Stimulated activated CD4-positive, alpha-beta T cell treated with anti-CD3 and anti-CD28 coated beads, Interleukin-4, amount 100 ng/mL, for 1 hour (primary cell): Measurements from ENCODE around the gene FPGS.
"Not testable (repeated sequence)": the region's sequence is repeated elsewhere in the genome, so short reads cannot be mapped to it uniquely, and the experiment has no call there.

ENCODE experiments used
- DNase-seq: peaks from one replicate; pipeline ENCODE4 v3.0.0-alpha.2; 2020

The FPGS gene

DNA sequence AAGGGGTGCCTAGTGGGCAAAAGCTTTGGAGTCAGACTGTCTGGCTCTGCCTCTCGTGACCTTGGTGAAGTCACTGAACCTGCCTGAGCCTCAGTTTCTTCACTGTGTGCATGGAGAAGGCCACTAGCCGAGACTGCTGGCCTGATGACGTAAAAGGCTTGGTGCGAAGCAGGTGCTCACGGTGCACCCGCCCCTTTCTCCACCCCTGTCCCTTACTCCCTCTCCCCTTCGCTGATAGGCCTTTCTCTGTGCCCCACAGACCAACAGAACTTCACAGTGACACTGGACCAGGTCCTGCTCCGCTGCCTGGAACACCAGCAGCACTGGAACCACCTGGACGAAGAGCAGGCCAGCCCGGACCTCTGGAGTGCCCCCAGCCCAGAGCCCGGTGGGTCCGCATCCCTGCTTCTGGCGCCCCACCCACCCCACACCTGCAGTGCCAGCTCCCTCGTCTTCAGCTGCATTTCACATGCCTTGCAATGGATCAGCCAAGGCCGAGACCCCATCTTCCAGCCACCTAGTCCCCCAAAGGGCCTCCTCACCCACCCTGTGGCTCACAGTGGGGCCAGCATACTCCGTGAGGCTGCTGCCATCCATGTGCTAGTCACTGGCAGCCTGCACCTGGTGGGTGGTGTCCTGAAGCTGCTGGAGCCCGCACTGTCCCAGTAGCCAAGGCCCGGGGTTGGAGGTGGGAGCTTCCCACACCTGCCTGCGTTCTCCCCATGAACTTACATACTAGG is 10.4 kb downstream of the FPGS start:
- DNase-seq: no peak

DNA sequence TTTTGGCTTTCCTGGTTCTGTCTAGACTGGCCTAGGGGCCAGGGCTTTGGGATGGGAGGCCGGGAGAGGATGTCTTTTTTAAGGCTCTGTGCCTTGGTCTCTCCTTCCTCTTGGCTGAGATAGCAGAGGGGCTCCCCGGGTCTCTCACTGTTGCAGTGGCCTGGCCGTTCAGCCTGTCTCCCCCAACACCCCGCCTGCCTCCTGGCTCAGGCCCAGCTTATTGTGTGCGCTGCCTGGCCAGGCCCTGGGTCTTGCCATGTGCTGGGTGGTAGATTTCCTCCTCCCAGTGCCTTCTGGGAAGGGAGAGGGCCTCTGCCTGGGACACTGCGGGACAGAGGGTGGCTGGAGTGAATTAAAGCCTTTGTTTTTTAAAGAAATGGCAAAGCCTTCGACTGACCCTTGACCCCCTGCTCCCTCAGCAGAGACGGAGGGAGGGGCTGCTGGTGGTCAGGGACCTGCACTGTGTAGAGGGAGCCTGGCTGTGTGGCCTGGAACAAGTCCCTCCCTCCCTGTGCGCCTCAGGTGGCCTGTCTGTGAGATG is 11.1 kb downstream of the FPGS start:
- DNase-seq: no peak

DNA sequence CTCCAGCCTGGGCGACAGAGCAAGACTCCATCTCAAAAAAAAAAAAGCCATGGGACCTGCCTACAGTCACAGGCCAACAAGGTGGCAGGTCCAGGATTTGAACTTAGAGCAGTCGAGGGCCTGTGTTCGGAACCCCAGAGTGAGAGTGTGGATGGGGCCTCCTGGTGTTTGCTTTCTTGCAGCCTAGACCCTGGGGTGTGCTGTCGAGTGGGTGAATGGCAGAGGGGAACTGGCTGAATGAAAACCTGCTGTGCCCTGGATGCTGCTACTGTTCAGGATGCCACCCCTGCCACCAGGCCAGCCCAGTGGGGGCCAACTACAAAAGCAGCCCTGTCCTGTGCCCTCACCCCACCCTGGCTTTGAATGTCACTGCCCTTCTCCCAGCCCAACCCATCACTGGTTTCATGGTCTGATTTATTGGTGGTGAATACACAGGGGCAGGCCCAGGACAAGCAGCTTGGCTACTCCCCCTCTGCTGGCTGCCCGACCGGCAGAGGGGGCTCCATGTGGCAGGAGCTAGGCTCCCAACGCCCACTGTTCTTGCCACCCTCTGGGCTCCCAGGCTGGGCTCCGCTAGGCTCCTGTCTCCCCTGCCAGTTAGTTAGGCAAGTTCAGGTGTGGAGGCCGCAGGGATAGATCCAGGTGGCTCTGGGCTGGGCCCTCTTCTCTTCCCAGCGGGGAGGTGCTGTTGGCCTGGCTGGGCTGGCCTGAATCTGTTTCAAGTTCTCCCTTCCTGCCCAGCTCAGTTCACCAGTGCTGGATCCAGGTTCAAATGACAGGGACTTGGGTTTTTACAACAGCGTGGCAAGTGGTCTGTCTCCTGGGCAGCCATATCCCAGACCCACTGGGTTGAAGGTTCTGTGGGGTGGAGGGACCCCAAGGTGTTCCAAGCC is 12.2 kb downstream of the FPGS start:
- no peak for DNase-seq

DNA sequence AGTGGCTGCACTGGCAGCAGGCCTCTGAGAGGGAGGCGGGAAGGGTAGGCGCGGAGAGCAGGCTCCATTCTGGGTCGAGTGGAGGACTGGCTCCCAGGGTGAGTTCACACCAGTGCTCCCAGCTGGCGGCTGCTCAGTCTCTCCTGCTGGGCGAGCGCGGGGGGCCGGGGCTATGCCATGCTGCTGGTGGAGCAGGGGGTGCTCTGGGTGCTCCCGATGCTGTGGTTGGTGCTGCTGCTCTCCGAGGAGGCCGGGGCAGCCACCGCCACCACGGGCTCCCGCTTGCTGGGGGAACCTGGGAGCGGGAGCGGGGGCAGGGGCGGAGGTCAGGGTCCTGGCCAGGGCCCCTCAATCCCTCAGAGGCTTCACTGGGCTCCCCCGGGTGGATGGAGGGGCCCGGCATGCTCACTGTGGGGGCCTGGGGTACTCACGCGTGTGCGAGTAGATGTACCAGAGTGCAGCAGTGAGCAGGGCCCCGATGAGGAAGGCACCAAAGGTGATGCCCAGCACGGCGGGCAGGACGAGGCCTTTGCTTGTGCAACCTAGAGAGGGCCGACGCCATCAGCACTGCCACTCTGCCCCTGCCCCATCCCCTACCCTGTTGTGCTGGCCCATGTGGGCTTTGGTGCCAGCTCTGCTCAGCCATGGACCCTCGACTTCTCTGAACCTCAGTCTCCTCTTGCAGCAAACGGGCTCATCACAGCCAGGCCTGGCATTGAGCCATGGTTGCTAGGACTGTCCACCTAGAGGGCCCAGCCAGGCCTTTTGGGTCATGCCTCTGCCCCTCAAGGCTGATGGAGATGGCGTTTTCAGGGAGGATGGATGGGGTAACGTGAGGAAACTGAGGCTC is 13.1 kb downstream of the FPGS start:
- no peak for DNase-seq

DNA sequence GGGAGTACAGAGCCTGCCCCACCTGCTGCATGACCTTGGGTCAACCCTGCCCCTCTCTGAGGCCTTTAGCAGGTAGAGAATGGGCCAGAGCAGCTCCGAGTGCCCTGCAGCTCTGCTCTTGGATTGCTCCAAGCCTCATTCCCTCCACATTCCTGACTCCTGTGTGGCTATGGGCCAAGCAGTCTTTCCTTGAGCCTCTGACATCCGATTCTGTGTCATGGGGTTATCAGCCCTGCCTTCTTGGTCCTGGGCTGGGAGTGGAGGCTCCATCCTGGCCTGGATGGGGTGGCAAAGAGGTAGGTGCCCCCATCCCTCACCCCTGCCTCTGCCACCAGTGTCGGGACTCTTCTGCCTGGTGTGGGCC is 13.7 kb downstream of the FPGS start:
- no peak for DNase-seq

DNA sequence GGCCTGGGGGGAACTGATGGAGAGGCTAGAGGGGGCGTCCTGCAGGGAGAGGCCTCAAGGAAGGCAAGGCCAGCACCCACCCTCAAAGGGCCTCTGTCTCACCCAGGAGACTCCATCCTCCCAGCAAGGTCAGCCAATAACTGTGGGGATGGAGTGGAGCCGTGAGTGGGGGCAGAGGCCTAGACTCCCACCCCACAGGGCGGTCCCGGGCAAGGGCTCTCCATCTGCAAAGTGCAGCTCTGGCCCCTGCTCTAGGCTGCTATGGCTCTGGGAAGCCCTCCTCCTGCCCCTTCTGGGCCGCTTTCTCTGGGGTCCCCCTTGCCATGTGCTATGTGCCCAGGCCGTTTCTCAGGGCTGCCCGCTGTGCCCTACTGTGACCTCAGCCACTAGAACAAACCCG is 14.0 kb downstream of the FPGS start:
- no peak for DNase-seq

DNA sequence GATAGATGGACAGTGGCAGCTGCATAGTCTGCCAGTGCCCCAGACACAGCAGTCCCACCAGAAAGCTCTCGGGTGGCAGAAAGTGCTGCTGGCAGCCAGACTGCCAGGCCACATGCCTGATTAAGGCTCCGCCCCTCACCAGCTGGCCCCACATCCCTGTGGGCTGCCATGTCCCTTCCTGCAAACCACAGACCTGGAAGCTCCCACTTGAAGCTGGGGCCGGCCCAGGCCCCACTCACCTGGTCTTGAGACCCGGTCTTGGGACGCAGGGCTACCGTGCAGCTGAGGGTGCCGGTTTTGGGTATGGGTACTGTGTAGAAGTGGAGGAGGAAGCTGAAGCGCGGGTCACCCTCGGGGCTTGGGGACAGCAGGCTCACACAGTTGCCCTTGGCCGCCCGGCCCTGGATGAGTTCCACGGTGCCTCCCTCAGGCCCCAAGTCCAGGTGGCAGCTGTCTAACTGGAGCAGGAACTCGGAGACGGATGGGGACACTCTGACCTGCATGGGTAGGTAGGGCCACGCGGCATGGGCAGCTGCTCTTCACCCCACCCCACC is 15.3 kb downstream of the FPGS start:
- no peak for DNase-seq

DNA sequence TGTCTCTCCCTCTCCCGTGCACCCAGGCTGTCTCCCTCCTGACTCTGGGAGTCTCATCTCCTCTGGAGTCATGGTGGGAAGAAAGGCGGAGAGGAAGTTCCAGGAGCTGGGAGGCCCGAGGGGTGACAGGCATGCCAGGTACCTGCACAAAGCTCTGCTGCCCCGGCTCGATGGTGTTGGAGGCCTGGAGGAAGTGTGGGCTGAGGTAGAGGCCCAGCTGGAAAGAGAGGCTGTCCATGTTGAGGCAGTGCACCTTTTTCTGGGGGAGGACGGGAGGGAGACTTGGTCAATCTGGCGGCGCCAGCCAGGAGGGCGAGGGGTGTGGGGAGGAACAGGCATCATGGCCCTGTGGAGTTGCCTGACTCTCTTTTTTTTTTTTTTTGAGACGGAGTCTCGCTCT is 15.9 kb downstream of the FPGS start:
- no peak for DNase-seq

DNA sequence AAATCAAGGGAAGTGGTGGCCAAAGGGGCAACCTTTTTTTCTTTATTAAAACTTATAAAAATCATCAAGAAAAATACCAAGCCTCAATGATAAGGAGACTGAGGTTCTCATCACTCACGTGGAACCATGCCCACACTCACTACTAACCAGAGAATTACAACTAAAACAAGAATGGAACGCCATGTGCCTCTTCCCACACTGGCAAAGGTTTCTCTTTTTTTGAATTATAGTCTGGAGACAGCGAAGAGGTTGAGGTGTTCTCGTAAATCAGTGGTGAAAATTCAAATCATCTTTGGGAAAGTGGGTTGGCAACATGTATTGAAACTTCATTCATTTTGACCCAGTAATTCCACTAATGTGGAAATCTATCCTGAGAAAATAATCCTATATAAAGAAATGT is 19.4 kb downstream of the FPGS start:
- DNase-seq: no peak

DNA sequence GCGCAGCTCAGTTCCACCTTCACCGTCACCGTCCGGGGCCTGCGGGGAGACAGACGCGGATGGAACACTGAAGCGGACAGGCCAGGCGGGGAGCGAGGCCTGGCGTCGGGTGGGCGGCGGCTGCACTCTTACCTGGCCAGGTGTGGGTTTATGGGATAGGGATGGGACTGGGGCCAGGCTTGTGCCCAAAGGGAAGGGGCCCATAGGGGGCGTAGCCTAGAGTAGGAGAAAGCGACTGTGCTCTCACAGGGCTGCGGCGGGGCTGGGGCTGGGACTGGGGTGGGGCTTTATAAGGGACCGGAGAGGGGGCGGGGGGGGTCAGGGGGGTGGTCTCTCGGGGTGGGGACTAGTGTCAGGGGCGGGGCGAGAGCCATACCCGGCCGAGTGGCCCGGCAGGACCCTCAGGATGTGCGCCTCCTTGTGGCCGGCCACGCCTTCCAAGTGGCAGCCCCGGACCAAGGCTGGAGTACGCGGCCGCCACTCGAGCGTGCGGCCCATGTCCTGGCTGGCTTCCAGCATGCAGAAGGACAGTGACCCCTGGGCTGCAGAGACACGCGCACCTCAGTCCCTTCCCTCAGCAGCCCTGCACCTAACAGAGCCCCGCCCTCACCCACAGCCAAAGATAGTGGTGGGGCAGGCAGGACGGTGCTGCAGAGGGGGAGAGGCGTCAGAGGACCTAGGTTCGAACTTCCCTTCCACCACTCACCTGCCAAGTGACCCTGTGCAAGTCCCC is 22.8 kb downstream of the FPGS start:
- DNase-seq: no peak

DNA sequence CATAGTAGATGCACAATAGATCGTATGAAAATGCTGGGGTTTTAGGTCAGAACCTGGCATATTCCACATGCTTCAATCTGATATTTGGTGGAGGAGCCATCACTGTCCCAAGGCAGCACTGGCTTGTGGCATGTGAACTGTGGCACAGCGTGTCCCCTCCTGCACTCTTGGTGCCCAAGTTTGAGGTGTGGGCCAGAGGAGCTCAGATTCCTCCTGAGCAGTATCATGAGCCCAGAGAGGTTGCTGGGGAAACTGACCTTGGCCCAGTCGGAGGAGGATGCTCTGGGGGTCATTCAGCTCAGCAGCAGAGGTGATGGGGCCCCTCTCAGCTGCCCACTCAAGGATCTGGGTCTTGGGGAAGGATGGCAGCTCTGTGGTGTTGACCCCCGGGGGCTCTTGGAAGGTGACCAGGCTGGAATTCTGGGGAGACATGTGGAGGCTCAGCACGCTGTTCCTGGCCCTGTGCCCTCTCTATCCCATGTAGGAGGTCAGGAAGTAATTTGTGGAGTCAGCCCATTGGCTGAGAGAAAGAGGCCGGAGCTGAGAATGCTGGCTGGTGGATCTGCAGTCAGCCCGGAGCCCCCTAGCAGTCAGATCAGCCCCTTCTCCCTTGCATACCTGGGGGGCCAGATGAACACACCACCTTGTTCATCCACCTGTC is 23.7 kb downstream of the FPGS start:
- no peak for DNase-seq

DNA sequence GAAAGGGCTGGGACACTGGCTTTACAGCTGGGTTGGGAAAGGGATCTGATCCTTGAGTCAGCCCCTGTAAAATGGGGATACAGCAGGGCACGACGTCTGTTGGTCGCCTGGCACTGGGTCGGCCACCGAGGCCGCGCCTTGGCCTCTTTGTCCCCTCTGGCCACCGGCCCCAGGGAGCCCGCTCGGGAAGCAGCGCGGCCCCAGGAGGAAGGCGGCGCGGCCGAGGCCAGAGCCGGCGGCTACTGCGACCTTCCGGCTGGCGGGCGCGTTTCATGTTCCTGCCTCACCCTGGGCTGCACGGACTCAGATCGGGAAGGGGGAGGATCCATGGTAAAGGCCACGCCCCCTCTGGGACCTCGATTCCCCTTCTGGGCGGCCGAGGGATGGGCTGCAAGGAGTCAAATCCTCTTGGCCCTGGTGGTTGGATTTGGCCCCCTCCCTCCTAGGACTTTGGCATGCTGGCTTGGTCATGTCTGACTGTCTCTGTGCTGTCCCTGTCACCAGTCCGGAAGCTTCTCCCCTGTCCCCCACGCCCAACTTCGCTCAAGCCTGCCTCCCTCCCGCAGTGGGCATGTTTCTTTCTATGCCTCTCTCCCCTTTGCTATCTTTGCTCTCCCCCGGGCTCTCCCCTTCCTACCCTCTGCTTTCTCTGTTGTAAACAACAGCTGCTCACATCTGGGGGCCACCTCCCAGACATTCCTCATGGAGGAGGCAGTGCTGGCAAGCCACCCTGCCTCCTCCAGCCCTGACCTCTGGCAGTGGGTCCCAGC is 25.8 kb downstream of the FPGS start:
- no peak for DNase-seq

DNA sequence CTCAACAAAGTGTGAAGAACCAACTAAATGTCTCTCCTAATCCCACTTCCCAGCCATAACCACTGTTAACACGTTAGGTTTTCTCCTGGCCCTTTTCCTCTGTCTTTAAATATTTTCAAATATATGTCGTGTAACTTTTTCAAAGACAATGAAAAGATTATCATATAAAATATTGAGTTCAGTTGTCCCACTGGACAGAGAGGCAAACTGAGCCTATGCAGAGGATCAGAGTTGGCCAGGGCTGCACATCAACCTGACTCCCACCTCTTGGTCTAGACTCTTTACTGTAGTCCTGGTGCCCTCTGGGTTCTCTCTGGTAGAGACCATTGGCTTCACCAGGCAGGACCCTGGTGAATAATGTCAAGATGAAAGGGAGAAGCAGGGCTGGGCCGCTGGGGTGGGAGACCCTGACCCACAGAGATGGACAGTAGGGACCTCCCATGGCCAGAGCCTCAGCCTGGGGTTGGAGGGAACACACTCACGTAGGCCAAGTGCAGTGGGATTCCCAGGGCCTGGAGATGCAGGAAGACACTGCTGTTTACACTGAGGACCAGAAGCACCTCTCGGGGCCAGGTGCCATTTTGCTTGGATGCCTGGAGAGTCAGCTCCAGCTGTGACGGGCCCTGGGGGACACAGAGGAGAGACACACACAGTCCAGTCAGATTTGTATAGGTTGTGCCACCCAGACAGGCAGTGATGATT is 26.7 kb downstream of the FPGS start:
- DNase-seq: no peak

DNA sequence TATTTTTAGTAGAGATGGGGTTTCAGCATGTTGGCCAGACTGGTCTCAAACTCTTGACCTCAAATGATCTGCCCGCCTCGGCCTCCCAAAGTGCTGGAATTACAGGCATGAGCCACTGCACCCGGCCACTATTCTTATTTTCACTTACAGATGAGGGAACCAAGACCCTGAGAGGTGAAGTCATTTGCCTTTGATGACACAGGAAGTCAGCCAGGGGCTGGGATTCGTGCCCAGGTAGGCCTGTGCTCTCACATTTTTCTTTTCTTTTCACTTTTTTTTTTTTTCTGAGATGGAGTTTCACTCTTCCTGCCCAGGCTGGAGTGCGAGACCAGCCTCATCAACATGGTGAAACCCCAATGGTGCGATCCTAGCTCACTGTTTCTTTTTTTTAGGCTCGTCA is 29.6 kb downstream of the FPGS start:
- DNase-seq: no peak

DNA sequence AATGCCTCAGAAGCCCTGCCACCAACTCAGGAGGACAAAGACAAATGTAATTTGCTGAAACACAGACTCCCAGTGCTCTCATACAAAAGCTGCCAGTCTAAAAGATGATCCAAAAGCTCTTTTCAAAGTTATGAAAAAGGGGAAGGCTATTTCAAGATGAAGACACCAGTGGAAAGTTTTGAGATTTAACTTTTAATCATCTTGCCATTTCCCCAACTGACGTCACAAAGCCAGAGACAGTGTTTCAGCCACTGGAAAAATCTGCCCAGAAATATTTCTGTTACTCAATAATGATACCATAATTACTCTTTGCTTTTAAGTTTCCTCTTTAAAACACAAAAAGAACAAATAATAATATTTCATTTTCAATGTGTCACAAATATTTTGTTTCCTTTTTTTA is 30.9 kb downstream of the FPGS start:
- DNase-seq: no peak

DNA sequence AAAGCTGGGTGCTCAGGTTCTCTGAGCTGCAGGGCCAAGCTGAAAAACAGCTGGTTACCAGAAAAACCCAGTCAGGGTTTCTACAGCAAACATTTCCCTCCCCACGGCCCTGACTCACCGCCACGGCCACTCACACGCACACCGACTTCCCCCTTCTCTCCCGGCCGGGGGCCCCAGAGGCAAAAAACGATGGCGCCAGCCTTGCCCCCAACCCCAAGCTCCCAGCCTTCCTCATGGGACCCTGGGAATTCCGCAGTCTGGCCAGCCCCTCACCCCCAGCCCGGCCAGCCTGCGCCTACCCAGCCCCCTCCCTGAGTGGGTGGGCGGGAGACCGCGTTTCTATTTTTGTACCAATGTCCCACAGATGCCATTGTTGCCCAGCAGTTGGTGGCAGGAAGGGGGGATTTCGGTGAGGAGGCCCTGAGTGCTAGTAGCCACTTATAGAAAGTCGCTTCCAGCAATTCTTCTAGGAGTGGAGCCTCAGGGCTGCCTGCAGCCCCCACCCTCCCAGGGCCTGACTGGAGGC is 33.4 kb downstream of the FPGS start:
- DNase-seq: no peak

DNA sequence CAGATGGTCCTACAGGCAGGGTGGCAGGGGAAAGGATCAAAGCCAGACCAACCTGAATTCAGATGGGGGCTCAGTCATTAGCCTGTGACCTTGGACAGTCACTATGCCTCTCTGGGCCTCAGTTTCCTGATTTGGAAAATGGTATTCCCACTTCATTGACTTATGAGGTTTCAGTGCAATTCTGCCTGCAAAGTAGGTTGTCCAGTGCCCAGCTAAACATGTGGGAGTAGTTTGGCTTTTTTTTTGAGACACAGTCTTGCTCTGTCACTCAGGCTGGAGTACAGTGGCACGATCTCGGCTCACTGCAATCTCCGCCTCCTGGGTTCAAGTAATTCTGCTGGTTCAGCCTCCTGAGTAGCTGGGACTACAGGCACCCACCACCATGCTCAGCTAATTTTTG is 33.9 kb downstream of the FPGS start:
- DNase-seq: not testable (repeated sequence)

DNA sequence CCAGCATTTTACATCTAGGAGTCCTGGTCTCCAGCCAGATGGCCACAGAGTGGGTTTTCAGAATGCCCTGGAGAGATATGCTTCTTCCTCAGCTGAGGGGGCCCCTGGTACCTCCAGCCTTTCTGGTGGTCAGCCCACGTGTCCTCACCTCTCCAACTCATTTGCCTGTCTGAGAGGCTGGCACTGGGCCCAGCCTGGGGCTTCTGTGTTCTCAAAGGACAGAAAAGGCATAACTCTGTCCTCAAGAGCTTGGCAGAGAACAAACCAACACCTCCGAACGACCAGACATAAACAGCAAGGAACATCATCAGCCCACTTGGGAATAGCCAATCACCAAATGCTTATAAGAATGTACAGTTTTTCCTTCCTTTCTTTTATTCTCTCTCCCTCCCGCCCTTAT is 34.7 kb downstream of the FPGS start:
- DNase-seq: no peak

DNA sequence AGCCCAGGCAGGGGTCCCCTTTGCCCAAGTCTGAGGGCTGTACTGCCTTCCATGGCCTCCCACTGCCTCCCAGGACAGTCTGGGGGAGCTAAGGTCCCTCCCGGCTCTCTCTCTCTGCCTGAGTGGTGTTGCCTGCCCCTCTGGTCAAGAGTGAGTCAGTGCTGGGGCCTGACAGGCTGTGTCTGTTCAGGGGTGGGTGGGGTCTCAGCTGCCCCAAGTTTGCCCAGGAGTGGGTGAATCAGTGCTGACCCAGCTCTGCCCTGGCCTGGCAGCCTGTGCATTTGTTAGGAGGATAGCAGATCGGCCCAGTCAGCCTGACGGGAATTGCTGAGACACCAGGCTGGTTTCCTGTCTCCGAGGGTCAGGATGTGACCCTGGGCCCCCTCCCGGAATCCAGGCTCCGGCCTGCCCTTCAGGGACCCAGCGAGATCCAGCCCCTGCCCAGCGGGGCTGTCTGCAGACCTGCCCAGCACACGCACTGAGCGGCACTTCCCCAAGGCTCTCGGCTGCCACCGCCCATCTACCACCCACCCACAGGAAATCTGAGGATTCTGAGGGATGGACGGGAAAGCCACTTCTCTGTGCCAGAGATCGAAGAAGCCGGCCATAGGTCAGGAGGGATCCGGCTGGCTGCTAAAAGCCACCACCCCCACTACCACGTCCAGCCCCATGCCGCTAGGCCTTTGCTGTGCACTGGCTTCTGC is 35.8 kb downstream of the FPGS start:
- no peak for DNase-seq
